Measurements from ENCODE around the gene IQCE. TPM values are rescaled to one million over a fixed set of nuclear protein-coding genes. Genes with fewer than 3 reads are reported as not detected.
A peak's percentile ranks its signal among the peaks of the same experiment; 100 is the strongest.
"Not testable (repeated sequence)": the region's sequence is repeated elsewhere in the genome, so short reads cannot be mapped to it uniquely, and the experiment has no call there.

The IQCE gene
- total RNA-seq, 2 donors from 2014 or later, result 28.5 to 30.5 TPM

DNA sequence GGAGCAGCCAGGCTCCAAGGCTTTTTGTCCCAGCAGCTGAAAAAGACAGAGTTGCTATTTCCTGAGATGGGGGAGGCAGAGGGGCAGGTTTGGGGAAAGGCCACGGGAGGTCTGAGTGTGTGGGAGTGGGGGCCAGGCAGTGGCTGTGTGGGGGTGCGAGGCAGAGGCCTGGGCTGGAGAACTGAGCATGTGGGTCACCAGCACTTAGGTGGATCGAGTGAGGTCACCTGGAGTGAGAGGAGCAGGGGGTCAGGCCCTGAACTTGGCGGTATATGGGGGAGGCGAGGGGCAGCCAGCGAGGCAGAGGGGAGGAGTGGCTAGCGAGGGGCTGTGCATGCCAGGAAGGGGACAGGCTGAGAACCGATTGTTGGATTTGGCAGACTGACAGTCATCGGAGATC is 28.4 kb downstream of the IQCE start:
- ATAC-seq (no peak), DNase-seq (no peak)
- intact Hi-C loops (cut with DNase I, micrococcal nuclease), result no loop called here

DNA sequence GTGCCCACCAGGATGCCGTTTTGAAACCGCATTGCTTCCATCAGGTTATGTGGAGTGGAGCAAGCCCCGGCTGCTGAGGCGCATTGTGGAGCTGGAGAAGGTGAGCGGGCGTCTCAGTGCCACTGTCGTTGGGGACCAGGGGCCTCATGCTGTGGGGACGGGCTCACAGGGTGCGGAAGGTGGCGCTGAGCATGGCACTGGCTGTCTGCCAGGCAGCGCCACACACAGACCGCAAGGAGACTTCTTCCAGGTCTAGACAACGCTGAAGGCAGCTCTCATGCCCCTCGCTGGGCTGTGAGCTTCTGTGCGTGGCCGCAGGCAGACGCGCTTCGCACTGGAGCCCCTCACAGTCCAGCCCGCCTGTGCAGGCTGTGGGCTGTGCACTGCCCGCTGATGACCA is 29.0 kb downstream of the IQCE start:
- ATAC-seq (no peak), DNase-seq (no peak)
- intact Hi-C loops (cut with DNase I, micrococcal nuclease), result no loop called here

DNA sequence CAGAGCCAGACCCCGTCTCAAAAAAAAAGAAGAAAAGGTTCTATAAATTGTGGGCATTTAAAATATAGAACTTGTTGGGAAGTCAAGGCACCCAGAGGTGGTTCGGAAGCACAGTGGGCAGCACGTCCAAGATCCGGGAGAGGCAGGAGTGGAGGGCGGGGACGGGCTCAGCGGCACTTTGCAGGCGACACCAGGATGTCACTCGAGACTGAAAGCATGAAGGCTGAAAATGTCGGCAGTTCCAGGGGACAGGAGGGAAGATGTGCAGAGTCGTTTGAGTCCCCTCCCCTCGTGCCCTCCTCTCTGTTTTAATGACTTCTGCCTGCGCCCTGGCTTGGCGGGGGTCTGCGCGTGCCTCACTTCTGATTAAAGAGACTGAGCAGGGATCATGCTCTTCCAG is 30.6 kb downstream of the IQCE start:
- DNase-seq, result no peak
- no peak for ATAC-seq

DNA sequence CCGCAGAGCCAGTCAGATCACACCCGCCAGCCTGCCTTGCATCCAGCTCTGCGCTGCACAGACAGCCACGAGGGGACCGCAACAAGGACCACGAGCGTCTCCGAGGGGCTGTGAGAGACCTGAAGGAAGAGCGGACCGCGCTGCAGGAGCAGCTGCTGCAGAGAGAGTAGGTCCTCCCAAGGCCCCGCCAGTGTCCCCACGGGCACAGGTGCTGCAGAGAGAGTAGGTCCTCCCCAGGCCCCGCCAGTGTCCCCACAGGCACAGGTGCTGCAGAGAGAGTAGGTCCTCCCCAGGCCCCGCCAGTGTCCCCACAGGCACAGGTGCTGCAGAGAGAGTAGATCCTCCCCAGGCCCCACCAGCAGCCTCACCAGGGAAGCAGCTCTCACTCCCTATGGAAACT is 31.2 kb downstream of the IQCE start:
- ATAC-seq; DNase-seq; intact Hi-C loops (cut with DNase I, micrococcal nuclease): not testable (repeated sequence)

More for the DNA sequence above, 30.6 kb downstream of the IQCE start:
- intact Hi-C loops (cut with DNase I, micrococcal nuclease), result no loop called here

DNA sequence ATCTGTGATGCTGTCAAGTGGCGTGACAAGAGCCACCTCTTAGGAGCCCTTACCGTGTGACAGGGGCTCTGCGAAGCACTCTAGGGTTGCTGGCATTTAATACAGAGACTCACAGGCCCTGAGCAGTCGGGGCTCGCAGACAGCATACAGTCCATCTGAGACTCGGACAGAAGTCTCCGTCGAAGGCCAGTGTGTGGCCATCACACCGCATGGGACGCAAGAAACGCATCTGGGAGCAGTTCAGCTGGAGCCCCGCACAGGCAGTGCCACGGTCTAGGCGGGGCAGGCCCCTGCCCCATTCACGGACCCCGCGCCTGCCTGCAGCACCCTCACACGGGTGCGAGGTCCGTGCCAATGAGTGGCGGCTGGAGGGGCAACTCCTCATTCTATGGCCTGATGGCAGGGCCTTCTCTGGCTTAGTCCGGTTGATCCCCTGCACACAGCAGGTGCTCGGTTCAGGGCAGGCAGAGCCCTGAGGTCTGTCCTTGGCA is 33.6 kb downstream of the IQCE start:
- intact Hi-C loops (cut with DNase I, micrococcal nuclease), result no loop called here
- no peak for ATAC-seq
- DNase-seq, result no peak

DNA sequence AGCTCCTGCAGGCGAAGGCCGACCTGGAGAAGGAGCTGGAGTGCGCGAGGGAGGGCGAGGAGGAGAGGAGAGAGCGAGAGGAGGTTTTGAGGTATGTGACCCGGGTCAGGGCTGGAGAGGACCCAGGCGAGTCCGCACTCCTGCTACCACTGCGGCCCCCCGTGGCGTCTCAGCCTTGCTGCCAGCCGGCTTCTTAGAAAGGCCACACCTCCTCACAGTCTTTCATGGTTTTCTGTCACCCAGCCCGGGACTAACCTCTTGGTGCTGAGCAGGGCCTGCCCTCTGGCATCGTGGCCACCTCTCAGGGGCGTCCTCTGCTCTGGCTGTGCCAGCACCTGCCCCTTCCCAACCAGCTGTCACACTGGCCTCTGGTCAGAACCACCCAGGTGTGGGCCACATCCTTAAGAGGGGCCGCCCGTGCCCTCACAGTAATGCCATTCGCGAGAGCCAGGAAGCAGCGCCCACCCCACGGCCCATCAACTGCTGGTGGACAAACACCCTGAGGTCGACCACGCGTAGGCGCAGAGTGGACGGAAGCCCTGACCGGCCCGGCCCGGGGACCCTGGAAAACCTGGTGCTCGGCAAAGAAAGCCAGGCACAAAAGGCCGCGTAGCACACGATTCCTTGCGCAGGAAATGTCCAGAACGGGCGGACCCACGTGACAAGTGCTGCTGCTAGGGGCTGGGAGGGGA is 34.4 kb downstream of the IQCE start:
- DNase-seq, result no peak
- intact Hi-C loops (cut with DNase I, micrococcal nuclease), result no loop called here
- ATAC-seq, result no peak

DNA sequence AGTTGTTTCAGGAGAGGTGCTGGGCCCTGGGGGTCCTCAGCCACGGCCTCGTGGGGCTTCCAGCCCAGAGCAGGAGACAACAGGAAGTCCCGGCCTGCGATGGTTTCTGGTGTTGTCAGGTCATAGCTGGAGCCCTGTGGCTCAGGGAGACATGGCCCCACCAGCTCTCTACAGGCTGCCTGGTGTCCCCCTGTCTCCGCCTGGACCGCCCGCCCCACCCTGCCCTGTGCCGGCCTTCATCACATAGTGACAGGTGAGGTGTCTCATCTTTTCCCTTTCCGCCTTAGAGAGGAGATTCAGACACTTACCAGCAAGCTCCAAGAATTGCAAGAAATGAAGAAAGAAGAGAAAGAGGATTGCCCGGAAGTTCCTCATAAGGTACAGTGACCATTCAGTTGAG is 35.8 kb downstream of the IQCE start:
- DNase-seq (no peak), ATAC-seq (no peak)
- intact Hi-C loops (cut with DNase I, micrococcal nuclease), result no loop called here

DNA sequence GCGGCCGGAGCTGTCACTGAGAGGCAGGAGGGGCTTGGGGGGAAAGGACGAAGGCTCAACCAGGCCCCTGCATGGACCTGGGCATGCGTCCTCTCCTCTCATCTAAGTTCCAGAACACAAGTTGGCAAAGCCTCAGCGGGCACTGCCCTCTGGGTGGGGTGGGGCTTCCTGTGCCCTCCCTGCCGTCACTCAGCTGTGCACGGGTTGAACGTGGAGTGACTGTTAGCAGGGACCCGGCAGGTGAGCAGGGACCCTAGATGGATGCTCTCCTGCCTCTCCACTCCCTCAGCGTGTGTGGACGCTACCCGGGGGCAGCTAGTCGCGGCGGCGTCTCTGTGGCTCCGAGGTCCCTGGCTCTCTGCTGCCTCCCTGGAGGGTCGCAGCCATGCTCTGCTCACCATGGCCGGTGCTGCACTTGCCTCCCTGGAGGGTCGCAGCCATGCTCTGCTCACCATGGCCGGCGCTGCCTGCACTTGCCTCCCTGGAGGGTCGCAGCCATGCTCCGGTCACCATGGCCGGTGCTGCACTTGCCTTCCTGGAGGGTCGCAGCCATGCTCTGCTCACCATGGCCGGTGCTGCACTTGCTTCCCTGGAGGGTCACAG is 36.6 kb downstream of the IQCE start:
- intact Hi-C loops (cut with DNase I, micrococcal nuclease), result no loop called here
- no peak for ATAC-seq
- no peak for DNase-seq

DNA sequence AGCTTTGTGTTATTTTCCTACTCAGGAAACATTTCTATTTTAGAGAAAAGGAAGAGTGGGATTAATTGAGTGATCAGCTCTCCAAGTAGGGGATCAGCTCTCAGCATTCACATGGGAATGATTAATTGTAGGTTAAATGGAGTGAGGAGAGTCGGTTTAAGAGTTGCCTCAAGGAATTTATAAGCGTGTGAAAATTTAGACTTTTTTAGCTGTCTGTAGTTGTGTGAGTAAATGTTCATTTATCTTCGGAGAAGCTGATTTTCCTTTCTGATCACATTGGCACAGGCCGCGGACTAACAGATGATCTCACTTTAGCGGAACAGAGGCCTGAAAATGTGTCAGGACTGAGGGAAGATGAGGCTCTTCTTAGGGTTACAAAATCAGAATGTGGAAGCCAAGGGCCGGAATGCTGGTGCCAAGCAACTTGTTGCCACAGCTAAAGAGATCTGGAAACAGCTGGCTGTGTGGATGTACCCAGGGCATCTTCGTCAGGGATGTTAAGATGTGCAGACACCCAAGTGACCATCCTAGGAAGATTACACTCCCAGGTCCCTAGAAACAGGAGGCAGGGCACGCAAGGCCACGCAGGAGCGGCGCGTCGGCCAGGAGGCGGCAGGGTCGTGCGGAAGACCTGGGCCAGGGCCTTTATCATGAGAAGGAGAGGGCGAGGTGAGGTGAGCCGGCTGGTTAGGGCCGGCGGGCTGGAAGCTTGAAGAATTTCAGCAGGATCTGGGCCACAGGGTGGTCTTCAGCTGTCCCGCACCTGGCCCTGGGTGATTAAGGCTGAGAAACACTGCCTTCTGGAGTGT is 37.9 kb downstream of the IQCE start:
- intact Hi-C loops (cut with DNase I, micrococcal nuclease), result no loop called here
- DNase-seq (no peak), ATAC-seq (no peak)

DNA sequence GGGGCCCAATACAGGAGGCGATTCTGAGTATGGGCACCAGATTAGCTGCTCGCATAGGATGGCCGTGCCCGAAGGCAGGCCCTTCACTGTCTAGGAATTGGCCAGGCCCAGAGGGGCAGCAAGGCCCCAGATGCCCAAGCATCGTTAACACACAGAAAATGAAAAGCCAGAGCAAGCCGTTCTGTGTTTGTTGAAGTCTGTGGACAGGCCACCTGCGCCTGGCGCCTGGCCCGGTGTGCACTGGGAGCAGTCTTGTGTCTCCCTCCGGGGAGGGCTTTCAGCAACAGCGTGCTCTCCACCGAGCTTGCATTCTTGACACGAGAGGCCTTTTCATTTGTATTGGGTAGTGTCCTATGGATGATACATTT is 38.5 kb downstream of the IQCE start:
- no peak for DNase-seq
- no peak for ATAC-seq
- intact Hi-C loops (cut with DNase I, micrococcal nuclease), result no loop called here

DNA sequence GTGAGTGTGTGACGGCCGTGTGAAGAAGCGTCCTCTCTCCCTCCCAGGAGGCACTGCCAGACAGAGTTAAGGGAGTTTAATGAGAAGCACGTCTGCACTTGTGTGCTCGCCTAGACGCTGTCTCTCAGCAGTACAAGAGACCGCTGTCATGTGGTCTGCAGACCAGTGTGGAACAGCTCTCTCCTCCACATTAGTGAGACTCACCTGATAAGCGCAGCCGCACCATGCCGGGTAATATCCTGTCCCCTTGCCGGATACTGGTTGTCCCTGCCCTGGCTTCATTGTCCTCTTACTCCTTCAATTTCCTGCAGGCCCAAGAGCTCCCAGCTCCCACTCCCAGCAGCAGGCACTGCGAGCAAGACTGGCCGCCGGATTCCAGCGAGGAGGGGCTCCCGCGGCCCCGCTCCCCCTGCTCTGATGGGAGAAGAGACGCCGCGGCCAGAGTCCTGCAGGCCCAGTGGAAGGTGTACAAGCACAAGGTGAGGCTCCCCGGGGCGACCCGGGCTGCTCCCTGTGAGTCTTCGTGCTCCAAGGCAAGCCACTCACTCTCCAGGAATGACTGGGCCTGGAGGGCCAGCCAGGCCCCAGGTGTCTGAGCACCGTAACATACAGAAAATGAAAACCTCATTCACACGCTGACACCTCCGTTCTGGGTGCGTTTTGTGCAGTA is 39.5 kb downstream of the IQCE start:
- intact Hi-C loops (cut with DNase I, micrococcal nuclease), result no loop called here
- ATAC-seq (no peak), DNase-seq (no peak)

DNA sequence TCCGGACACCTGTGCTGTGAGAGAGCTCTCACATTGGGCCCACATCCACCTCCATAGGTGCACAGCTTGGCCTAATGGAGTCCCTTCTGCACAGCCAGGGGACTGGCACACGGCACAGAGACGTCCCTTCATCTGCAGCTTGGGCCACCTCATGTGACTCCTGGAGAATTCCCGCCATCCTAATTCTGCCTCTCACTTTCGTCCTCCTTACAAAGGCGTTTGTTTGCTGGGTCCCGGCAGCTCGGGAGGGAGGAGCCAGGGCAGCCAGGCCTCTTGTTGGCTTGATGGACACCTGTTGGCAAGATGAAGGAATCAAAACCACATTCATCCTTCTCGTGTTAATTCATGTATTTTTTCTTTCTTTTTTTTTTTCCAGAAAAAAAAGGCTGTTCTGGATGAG is 42.3 kb downstream of the IQCE start:
- intact Hi-C loops (cut with DNase I, micrococcal nuclease), result no loop called here
- peak; percentile 43 for ATAC-seq
- DNase-seq, result no peak

DNA sequence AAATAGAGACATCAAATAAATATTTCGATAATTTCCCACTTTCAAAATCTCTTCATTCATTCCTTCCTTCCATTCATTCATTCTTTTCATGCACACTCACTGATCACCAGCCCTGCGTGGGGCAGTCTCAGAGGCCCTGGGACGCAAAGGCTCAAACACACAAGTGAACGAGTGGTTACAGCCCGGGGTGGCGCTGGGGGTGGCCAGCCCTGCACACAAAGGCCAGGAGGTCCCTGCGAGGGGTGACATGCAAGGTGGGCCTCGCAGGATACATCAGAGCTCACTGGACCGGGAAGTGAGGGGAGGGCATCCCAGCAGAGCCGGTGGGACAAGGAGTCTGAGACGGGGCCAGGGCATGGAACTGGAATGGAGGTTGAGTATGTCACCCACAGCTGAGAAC is 43.1 kb downstream of the IQCE start:
- DNase-seq (no peak), ATAC-seq (no peak)
- intact Hi-C loops (cut with DNase I, micrococcal nuclease), result no loop called here

DNA sequence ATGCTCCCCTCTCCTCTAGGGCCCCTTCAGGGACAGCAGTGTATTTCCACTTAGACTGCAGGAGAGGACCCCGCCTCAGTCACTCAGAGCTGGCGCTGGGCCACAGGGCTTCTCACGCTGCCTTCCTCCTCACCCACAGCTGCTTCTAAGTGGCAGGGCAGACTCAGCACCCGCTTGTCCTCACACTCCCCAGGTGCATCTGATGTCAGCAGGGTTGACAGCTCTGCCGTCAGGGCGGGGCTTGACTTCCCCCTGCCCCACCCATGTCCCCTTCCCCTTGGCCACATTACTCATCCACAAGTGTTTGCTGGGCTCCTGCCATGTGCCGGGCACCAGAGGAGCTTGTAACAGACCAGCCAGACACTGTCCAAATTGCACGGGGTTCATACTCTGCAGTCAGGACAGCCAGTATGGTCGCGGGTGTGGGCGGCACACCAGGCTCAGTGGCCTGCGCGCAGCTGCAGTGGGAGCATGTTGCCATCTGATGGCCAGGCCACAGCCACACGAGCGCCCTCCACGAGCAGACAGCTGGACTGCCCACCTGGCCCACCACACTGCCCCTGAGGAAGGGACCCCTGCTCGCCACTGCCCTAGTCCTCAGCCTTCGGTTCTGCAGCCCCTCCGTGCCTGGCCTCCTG is 43.7 kb downstream of the IQCE start:
- intact Hi-C loops (cut with DNase I, micrococcal nuclease), result no loop called here
- no peak for ATAC-seq
- no peak for DNase-seq

DNA sequence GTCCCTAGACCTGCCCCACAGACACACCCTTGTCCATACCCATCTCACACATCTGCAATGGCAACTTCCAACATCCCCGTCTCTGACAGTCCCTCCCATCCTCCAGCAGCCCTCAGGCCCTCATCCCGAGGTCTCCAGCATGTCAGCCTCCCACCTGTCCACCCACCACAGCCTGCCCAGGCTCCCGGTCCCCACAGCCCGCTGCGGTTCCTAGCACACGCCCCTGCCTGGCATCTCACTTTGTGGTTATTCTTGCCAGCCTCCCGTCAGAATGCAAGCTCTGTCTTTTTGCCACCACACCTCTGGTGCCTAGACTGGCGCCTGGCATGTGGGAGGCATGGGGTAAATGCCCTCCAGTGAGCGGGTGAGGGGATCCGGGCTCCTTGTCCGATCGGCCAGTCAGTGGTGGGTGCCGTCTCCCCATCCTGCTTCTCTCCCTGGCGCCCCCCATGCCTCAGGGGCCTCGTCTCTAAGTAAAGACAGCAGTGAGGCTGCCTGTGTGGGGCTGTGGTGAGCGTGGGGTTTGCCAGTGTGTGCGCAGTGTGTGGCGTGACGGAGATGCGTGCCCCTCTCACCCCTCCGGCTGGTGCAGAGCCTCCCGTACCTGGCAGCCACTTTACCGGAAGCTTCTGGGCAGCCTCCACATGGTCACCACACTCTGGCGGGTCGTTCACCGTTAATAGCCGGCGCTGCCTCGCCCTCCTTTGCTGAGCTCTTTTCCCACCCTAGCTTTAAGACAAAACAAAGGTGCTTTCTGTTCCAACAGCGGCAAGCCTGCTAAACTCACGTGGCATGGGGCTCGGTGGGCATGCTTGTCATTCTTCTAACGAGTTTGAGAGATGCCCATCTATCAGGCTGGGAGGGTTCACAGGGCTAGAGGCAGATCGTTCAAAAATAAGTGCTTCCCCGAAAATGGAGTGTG is 44.5 kb downstream of the IQCE start:
- DNase-seq (no peak), ATAC-seq (no peak)
- intact Hi-C loops (cut with DNase I, micrococcal nuclease), result no loop called here

DNA sequence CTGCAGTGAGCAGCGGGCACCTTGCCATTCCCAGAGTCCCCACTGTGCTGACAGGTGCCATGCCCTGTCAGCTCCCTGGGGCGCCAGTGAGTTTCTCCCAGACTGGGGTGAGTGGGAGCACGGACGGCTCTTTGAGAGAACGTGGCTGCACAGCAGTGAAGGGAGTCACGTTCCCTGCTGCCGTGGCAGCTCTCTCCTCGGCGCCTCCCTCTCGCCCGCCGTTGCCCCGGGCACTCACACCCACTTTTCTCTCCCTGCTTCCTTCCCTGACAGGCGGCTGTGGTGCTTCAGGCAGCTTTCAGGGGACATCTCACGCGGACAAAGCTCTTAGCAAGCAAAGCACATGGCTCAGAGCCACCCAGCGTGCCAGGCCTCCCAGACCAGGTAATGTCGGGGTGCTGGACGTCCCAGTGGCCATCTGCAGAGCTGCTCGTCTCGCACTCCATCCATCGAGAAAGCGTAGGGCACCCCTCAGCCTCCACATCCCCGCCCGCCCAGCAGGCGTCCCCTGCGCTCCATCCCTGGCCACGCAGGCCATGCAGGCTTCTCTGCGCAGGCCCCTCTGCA is 45.9 kb downstream of the IQCE start:
- ATAC-seq (no peak), DNase-seq (no peak)
- intact Hi-C loops (cut with DNase I, micrococcal nuclease), result no loop called here

DNA sequence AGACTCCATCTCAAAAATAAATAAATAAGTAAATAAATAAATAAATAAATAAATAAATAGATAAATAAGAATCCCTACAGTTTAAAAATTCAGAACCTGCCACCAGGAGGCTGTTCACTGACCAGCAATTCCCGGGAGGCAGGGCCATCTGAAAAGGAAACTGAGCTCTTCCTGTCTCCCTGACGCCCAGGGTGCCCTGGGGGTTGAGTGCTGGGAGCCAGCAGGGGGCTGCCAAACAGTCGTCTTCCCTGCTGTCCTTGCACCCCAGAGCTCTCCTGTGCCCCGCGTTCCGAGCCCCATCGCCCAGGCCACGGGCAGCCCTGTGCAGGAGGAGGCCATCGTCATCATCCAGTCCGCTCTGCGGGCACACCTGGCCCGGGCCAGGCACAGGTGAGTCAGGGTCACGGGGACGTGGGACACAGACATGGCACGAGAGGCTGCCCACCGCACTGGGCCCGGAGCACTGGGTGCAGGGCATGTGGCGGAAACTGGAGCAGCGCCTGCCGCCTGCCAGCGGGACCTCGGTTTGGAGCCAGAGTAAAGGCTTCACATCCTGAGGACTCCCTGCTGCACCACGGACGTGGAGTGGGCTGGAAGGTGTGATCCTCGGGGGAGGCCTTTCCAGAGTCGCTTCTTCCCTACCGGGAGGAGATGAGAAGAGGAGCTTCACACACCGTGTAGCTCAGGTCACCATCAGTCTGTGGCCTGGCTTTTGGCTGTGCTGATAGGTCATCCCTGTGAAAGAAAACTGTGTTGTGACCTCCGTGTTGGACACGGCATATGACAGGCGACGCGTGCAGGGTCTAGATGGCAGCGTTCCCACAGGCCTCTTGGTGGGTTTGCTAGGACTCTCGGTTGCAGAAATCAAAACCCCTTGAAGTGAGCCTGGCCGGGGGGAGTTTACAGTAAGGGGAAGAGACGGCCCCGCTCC is 47.1 kb downstream of the IQCE start:
- DNase-seq (no peak), ATAC-seq (no peak)
- intact Hi-C loops (cut with DNase I, micrococcal nuclease), result no loop called here

Measured in left colon (tissue), 2 donors.